MCF 10A (cell line): ENCODE results near the gene RGR. TPM values are rescaled to one million over a fixed set of nuclear protein-coding genes. Genes with fewer than 3 reads are reported as not detected.

Experiments
- BruUV-seq: library from RNA; stranded (reverse); fragments of 400-500 nt; replicated peaks from 2 replicates; lab custom pipeline; 2021; lab: Mats Ljungman, UMichigan
- CTCF ChIA-PET: fragments of 300-600 bp; sonication (Branson Sonifier 250); formaldehyde crosslinking; extraction: SDS; loops from one replicate; lab custom pipeline; 2021; ENCODE audit warnings: antibody characterized with exemption, inconsistent platforms; lab: Yijun Ruan, JAX
- POLR2A ChIA-PET: fragments of 300-600, 350-650 bp; sonication (Branson Sonifier 250); formaldehyde crosslinking; extraction: SDS; loops from one replicate; lab custom pipeline; 2020; ENCODE audit warnings: antibody characterized with exemption, inconsistent platforms; lab: Yijun Ruan, JAX
- DNase-seq: peaks from one replicate; pipeline ENCODE4 v3.0.0-alpha.2; 2018; ENCODE audit not compliant: unreplicated experiment
- H3K27ac Mint-ChIP-seq: one replicate; pipeline ENCODE4 v1.8.0; 2022; ENCODE audit warnings: mild to moderate bottlenecking, low read depth, mixed read lengths; ENCODE audit not compliant: unreplicated experiment
- H3K27me3 Mint-ChIP-seq: one replicate; pipeline ENCODE4 v1.8.0; 2022; ENCODE audit warnings: mixed read lengths; ENCODE audit not compliant: insufficient read depth, unreplicated experiment
- H3K36me3 Mint-ChIP-seq: one replicate; pipeline ENCODE4 v1.8.0; 2022; ENCODE audit warnings: mild to moderate bottlenecking, moderate library complexity, mixed read lengths; ENCODE audit not compliant: insufficient read depth, unreplicated experiment
- H3K4me1 Mint-ChIP-seq: one replicate; pipeline ENCODE4 v1.8.0; 2022; ENCODE audit warnings: mixed read lengths; ENCODE audit not compliant: insufficient read depth, unreplicated experiment
- H3K4me3 Mint-ChIP-seq: one replicate; pipeline ENCODE4 v1.8.0; 2022; ENCODE audit warnings: mild to moderate bottlenecking, moderate library complexity, mixed read lengths; ENCODE audit not compliant: unreplicated experiment
- H3K9me3 Mint-ChIP-seq: one replicate; pipeline ENCODE4 v1.8.0; 2022; ENCODE audit warnings: mixed read lengths; ENCODE audit not compliant: unreplicated experiment
- CTCF ChIP-seq: fragments of 200-600 bp; IDR thresholded peaks from one replicate; pipeline ENCODE4 v1.8.0; 2022; ENCODE audit warnings: antibody characterized with exemption, mild to moderate bottlenecking; ENCODE audit not compliant: unreplicated experiment
- intact Hi-C: fragments of 100-400 bp; cut with micrococcal nuclease; formaldehyde crosslinking; loops from 2 replicates; pipeline ENCODE4 v1.14.1; 2022
- total RNA-seq: library from RNA; stranded (reverse); gene quantifications from 2 replicates; pipeline ENCODE4 v1.2.3, GENCODE V29; 2022

RGR gene
- total RNA-seq, 1 experiment from 2014 or later = not detected

- Mint-ChIP-seq H3K4me3 (no peak overlapping the region), H3K27me3 (peaks cover 8% of the 10 kb centered on the region), H3K36me3 (no peaks in the 10 kb centered on the region), H3K9me3 (no peaks in the 10 kb centered on the region), H3K4me1 (no peaks in the 10 kb centered on the region), H3K27ac (no peak overlapping the region)
- no peak for TF ChIP-seq CTCF
- CTCF ChIA-PET = interaction anchor here (1.2 kb wide), 1 partner anchor 230 kb away, joined by 3 read pairs; no protein-coding TSS in a partner anchor
- intact Hi-C loops = no loop called here
- no peak for DNase-seq
- POLR2A ChIA-PET = no interaction called here
- BruUV-seq = no TSS peak
These were observed 62.0 kb downstream of the RGR start for GRCh38 chr10:84306751-84307384.

GRCh38 chr10:84308021-84308420 lies 63.2 kb downstream of the RGR start:
- no peak overlapping the region for H3K4me3 Mint-ChIP-seq
- intact Hi-C loops = no loop called here
- H3K4me1 Mint-ChIP-seq = no peaks in the 10 kb centered on the region
- no peak for DNase-seq
- H3K36me3 Mint-ChIP-seq = no peaks in the 10 kb centered on the region
- TF ChIP-seq CTCF = no peak
- no peaks in the 10 kb centered on the region for H3K27me3 Mint-ChIP-seq
- no peak overlapping the region for H3K27ac Mint-ChIP-seq
- CTCF ChIA-PET = interaction anchor here (0.6 to 1.2 kb wide), 6 partner anchors 9 to 794 kb away, joined by 3 to 5 read pairs (median 3); partner anchors contain the start of gene CCSER2
- no TSS peak for BruUV-seq
- H3K9me3 Mint-ChIP-seq = no peaks in the 10 kb centered on the region
- POLR2A ChIA-PET = no interaction called here

- no peak overlapping the region for H3K27ac Mint-ChIP-seq
- H3K36me3 Mint-ChIP-seq = no peaks in the 10 kb centered on the region
- no peak for TF ChIP-seq CTCF
- H3K4me1 Mint-ChIP-seq = peaks cover under 1% of the 10 kb centered on the region
- CTCF ChIA-PET = interaction anchor here (0.6 to 1.2 kb wide), 4 partner anchors 19 to 793 kb away, joined by 3 to 4 read pairs (median 3); partner anchors contain the start of gene CCSER2
- no TSS peak for BruUV-seq
- DNase-seq = no peak
- H3K9me3 Mint-ChIP-seq = no peaks in the 10 kb centered on the region
- H3K4me3 Mint-ChIP-seq = no peak overlapping the region
- POLR2A ChIA-PET = no interaction called here
- no peaks in the 10 kb centered on the region for H3K27me3 Mint-ChIP-seq
- intact Hi-C loops = no loop called here
These were observed 63.8 kb downstream of the RGR start for GRCh38 chr10:84308481-84309304.

Other genes with a start within 250 kb of the RGR start
- 272 and 389 TPM in 2 replicates for gene GHITM, start 105.5 kb upstream of the RGR start, total RNA-seq
- gene GPR15LG, start 71.3 kb upstream of the RGR start, total RNA-seq = not detected in 2 replicates
- gene CDHR1, start 50.5 kb upstream of the RGR start, total RNA-seq = not detected in 2 replicates
- gene LRIT2, start 19.5 kb upstream of the RGR start, total RNA-seq = not detected in 2 replicates
- gene LRIT1, start 3.5 kb upstream of the RGR start, total RNA-seq = not detected in 2 replicates
- gene CCSER2, start 83.5 kb downstream of the RGR start, total RNA-seq = 62.2 and 70.0 TPM in 2 replicates